WTC11 (cell line): Measurements from ENCODE around the gene BAIAP3. TPM values are rescaled to one million over a fixed set of nuclear protein-coding genes. Genes with fewer than 3 reads are reported as not detected.

Source experiments
- ARID4B ChIP-seq: sonication (generic); formaldehyde crosslinking; IDR thresholded peaks from 2 replicates; pipeline ENCODE4 v1.8.0; 2023; ENCODE audit warnings: missing genetic modification reagents, mild to moderate bottlenecking, borderline replicate concordance
- ATF1 ChIP-seq: sonication (generic); formaldehyde crosslinking; IDR thresholded peaks from 2 replicates; pipeline ENCODE4 v1.8.1; 2023; ENCODE audit warnings: mild to moderate bottlenecking, moderate library complexity, missing genetic modification reagents
- ATF2 ChIP-seq: sonication (generic); formaldehyde crosslinking; IDR thresholded peaks from 2 replicates; pipeline ENCODE4 v1.8.1; 2022; ENCODE audit warnings: low read depth, missing genetic modification reagents, borderline replicate concordance
- CDX4 ChIP-seq: fragments of 250-450 bp; sonication (Bioruptor Pico); IDR thresholded peaks from 2 replicates; pipeline ENCODE4 v1.9.0; 2021; ENCODE audit warnings: moderate library complexity, mild to moderate bottlenecking, inconsistent platforms, borderline replicate concordance
- CREM ChIP-seq: sonication (generic); formaldehyde crosslinking; IDR thresholded peaks from 2 replicates; pipeline ENCODE4 v1.8.1; 2022; ENCODE audit warnings: mild to moderate bottlenecking, missing genetic modification reagents, moderate library complexity
- CTCF ChIP-seq: fragments of 200-600 bp; IDR thresholded peaks from 2 replicates; pipeline ENCODE4 v1.8.0; 2022; ENCODE audit warnings: antibody characterized with exemption
- E2F1 ChIP-seq: sonication (generic); formaldehyde crosslinking; IDR thresholded peaks from 2 replicates; pipeline ENCODE4 v1.8.0; 2022; ENCODE audit warnings: mild to moderate bottlenecking, missing genetic modification reagents
- EMX1 ChIP-seq: fragments of 250-450 bp; sonication (Bioruptor Pico); IDR thresholded peaks from 2 replicates; pipeline ENCODE4 v1.8.0; 2021; ENCODE audit warnings: mild to moderate bottlenecking
- GTF2I ChIP-seq: fragments of 250-450 bp; sonication (Bioruptor Pico); conservative IDR thresholded peaks from 2 replicates; pipeline ENCODE4 v1.4.0; 2021; ENCODE audit warnings: mild to moderate bottlenecking
- JUN ChIP-seq: sonication (generic); formaldehyde crosslinking; IDR thresholded peaks from 2 replicates; pipeline ENCODE4 v1.8.0; 2023; ENCODE audit warnings: mild to moderate bottlenecking, missing genetic modification reagents
- MAX ChIP-seq: sonication (generic); formaldehyde crosslinking; IDR thresholded peaks from 2 replicates; pipeline ENCODE4 v1.8.0; 2022; ENCODE audit warnings: mild to moderate bottlenecking, missing genetic modification reagents
- MXD4 ChIP-seq: fragments of 250-450 bp; sonication (Bioruptor Pico); IDR thresholded peaks from 2 replicates; pipeline ENCODE4 v1.8.0; 2021; ENCODE audit warnings: mild to moderate bottlenecking, moderate library complexity, borderline replicate concordance
- NR2C2 ChIP-seq: sonication (generic); formaldehyde crosslinking; IDR thresholded peaks from 2 replicates; pipeline ENCODE4 v1.8.0; 2022; ENCODE audit warnings: mild to moderate bottlenecking, missing genetic modification reagents
- OVOL2 ChIP-seq: fragments of 250-450 bp; sonication (Bioruptor Pico); IDR thresholded peaks from 2 replicates; pipeline ENCODE4 v1.9.0; 2021; ENCODE audit warnings: mild to moderate bottlenecking, borderline replicate concordance
- PRDM15 ChIP-seq: sonication (generic); formaldehyde crosslinking; IDR thresholded peaks from 2 replicates; pipeline ENCODE4 v1.8.0; 2022; ENCODE audit warnings: missing genetic modification reagents
- SP1 ChIP-seq: sonication (generic); formaldehyde crosslinking; conservative IDR thresholded peaks from 2 replicates; pipeline ENCODE4 v1.8.1; 2022; ENCODE audit warnings: missing genetic modification reagents
- ZNF263 ChIP-seq: sonication (generic); formaldehyde crosslinking; IDR thresholded peaks from 2 replicates; pipeline ENCODE4 v1.8.1; 2022; ENCODE audit warnings: low read depth, mild to moderate bottlenecking, moderate library complexity, missing genetic modification reagents
- ZNF396 ChIP-seq: fragments of 250-450 bp; sonication (Bioruptor Pico); IDR thresholded peaks from 2 replicates; pipeline ENCODE4 v1.8.0; 2021; ENCODE audit warnings: mild to moderate bottlenecking, moderate library complexity, borderline replicate concordance
- ZNF512 ChIP-seq: sonication (generic); formaldehyde crosslinking; IDR thresholded peaks from 2 replicates; pipeline ENCODE4 v1.8.1; 2022; ENCODE audit warnings: missing genetic modification reagents, borderline replicate concordance
- total RNA-seq: library from RNA; stranded (reverse); gene quantifications from 3 replicates; pipeline ENCODE4 v1.2.3, GENCODE V29; 2021

Gene BAIAP3
- total RNA-seq, 1 experiment from 2014 or later = 18.8 TPM

GRCh38 chr16:1300664-1301476 is 32.6 kb upstream of the BAIAP3 start (continued):
- TF ChIP-seq MXD4 (no peak), CTCF (peak; percentile 89), NR2C2 (no peak), OVOL2 (CRISPR knock-in tag) (no peak), MAX (CRISPR knock-in tag) (peak; percentile 38; the same call in 1 of the 2 replicates), CDX4 (CRISPR knock-in tag) (no peak), CREM (CRISPR knock-in tag) (no peak), GTF2I (CRISPR knock-in tag) (no peak), EMX1 (CRISPR knock-in tag) (no peak), ZNF396 (CRISPR knock-in tag) (no peak), ZNF512 (CRISPR knock-in tag) (no peak), E2F1 (no peak), ARID4B (no peak), PRDM15 (CRISPR knock-in tag) (no peak), ATF2 (CRISPR knock-in tag) (no peak), JUN (no peak), SP1 (no peak), ATF1 (CRISPR knock-in tag) (no peak), ZNF263 (CRISPR knock-in tag) (no peak)
- TF ChIP-seq, all 79 proteins: peak for 7
